ENCODE measurements around the gene XPR1.

- TF ChIP-seq, protein P1, sequence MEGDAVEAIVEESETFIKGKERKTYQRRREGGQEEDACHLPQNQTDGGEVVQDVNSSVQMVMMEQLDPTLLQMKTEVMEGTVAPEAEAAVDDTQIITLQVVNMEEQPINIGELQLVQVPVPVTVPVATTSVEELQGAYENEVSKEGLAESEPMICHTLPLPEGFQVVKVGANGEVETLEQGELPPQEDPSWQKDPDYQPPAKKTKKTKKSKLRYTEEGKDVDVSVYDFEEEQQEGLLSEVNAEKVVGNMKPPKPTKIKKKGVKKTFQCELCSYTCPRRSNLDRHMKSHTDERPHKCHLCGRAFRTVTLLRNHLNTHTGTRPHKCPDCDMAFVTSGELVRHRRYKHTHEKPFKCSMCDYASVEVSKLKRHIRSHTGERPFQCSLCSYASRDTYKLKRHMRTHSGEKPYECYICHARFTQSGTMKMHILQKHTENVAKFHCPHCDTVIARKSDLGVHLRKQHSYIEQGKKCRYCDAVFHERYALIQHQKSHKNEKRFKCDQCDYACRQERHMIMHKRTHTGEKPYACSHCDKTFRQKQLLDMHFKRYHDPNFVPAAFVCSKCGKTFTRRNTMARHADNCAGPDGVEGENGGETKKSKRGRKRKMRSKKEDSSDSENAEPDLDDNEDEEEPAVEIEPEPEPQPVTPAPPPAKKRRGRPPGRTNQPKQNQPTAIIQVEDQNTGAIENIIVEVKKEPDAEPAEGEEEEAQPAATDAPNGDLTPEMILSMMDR (IDR thresholded peaks at IDR 0.05): no peak
- no peak for TF ChIP-seq POLR2AphosphoS5 (IDR thresholded peaks at IDR 0.05)
- TF ChIP-seq POLR2A (IDR thresholded peaks at IDR 0.05): no peak
- no peak for TF ChIP-seq EP300 (IDR thresholded peaks at IDR 0.05)
Observed at GRCh38 chr1:180805316-180805715, 173.5 kb downstream of the XPR1 start.
